GM08714 (cell line): ENCODE data around the gene ARL8A.

Source experiments
- H3K4me3 ChIP-seq: fragments of 200-500 bp; sonication (Bioruptor generic); 2 replicates; pipeline ENCODE4 v1.5.1; 2014; ENCODE audit warnings: mild to moderate bottlenecking, low read length, inconsistent platforms
- ZNF274 ChIP-seq: IDR thresholded peaks from 2 replicates; pipeline ENCODE4 v1.6.1; 2012; ENCODE audit warnings: mild to moderate bottlenecking, low read depth, low read length

Gene ARL8A

DNA sequence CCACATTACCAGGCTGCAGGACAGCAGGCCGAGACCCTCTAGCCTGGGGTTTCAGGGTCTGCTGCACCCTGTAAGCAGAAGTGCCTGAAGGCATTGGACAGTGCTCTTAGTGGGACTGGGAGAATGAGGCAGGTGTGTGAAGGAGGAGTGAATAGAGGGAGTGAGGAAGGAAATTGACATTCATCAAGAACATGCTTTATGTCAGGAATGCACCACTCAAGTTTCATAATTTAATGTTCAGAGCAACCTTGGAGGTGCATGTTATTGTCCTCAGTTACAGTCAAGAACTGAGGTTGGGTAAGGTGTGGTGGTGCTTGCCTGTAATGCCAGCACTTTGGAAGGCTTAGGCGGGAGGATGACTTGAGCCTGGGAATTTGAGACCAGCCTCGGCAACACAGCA, 33.6 kb downstream of the ARL8A start:
- TF ChIP-seq ZNF274, result no peak
- no peak overlapping the region for H3K4me3 ChIP-seq

DNA sequence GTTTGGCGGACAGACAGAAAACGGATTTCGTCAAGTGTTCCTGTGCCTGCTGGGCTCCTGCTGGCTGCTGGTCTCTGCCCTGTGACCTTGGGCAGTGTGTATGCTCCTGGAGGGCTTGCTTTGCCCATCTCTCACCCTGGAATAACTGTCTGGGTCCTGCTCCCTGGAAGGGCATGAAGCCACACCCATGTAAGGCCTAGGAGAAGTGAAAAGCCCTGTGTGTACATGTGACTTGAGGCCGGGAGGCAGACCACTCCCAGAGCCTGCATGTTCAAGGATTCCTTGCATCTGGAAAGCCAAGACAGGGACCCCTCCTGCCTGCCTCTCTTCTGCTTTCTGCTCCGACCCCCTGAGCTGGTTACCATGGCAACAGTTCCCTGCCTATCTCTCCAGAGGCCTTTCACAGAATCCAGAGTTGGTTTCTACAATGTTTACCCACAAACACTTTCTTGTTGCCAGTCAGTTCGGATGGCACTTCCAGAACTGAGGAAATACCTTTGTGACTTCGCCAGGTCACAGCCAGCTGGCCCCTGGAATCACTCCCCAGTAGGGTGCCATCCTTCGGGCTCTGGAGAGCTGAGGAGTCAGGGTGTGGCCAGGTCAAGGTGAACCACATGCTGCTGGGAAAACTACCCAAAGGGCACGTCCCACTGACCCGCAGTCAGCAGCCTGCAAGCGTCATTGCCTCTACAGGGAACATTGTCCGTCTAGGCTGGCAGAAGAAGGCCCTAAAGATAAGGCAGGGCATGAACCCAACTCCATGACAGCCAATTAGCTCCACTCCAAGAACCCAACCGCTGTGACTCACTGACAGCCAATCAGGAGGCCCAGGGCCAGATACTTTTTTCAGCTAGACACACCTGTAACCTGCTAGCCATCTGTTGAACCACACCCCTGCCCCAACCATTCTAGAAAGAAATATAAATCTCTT, 36.5 kb downstream of the ARL8A start:
- TF ChIP-seq ZNF274, result no peak
- H3K4me3 ChIP-seq, result no peak overlapping the region

DNA sequence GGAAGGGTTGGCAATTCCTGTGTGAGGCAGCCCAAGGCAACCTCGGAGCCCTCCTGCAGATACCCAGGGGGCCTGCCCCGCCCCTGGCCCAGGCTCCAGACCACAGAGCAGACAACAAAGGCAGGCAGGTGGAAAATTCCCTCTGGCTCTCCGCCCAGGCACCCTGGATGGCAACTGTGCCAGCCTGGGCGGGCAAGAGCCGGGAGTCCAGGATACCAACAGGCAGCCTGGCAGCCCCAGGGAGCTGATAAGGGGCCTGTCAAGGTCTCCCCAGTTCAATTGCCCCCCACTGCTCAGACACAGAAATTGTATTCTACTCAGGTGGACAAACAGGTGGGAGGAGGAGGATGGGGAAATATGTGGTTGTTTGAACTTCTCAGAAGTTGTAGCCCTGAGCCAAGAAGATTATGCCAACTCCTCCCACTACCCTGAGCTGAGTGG, 37.2 kb downstream of the ARL8A start:
- TF ChIP-seq ZNF274, result no peak
- no peak overlapping the region for H3K4me3 ChIP-seq

DNA sequence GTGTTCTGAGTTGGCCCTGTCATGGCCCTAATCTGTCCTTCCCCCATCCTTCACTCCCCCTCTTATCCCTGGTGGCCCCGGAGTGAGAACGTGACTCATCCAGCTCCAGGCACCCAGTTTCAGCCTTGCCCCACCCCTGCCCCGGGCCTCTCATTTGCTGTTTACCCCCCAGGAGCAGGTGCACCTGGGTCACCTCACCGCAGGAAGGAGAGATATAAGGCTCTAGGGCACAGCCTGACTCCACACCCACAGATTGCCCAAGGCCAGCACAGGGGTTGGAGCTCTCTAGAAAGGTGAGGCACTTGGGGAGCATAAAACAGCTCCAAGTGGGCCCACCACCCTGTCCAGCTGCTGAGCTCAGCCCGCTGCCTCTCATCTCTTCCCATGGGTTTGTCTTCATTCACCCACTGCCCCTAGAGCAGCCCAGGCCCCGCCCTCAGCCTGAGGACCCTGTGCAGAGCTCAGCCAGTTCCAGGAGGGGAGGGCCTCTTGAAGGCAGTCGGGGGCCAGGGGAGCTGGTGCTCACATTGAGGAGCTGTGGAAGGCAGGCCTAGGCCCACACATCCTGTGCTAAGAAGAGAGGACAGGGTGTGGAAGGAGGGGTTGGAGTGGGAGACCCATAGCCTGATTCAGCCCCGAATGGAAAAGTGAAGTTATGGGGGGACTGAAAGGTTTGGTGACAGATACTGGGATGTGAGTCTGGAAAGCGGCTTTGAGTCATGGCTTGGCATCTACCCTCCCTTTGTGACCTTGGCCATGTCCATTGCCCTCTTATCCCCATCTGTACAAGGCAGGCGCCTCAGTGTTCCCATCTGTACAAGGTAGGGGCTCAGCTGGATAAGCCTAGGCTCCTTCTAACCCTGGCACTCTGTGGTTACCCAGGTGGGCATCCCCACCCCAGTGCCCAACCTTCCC, 37.9 kb downstream of the ARL8A start:
- TF ChIP-seq ZNF274, result no peak
- no peak overlapping the region for H3K4me3 ChIP-seq

DNA sequence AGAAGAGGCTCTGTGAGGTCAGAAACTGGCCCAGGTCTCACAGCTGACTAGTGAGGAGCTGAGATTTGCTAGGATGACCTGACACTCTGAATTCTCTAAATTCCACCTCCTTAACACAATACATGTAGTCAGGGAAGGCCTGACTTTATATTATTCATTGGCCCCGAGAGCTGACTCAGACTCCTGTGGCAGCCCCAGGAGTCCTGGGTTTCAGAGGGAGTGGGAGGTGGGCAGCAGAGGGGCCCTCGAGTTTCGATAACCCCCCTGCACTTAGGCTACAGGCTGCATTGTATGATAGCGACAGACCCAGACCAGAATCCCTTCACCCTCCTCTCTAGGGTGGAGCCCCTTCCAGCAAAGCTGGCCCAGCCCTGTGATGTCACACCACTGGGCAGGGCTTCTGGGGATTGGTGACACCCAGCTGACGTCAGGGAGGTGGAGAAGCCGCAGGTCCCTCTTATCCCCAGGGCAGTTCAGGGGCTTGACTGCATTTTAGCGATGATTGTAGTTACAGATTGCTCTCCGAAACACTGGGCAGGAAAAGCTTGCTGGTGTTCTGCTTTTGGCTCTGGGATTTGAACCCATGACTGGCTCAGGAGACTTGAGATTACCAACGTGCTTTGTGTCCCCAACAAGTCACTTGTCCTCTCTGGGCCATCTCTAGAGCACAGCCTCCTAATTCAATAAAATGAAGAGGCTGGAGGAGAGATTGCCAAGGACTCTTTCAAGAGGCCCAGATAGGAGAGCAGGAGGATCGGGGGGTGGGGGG, 38.8 kb downstream of the ARL8A start:
- no peak overlapping the region for H3K4me3 ChIP-seq
- TF ChIP-seq ZNF274, result no peak

DNA sequence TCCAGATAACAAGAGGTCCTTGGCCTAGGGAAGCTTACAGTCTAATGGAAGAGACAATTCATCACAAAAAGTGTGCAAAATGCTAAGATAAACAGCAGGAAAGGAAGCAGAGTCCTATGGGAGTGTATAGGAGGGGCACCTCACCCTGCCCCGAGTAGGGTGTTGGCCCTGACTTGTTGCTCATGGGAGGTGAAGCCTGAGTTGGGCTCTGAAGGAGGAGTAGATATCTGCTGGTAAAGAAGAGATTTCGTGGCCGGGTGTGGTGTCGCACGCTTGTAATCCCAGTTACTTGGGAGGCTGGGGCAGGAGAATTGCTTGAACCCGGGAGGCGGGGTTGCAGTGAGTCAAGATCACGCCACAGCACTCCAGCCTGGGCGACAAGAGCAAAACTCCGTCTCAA, 40.5 kb downstream of the ARL8A start:
- H3K4me3 ChIP-seq, result no peak overlapping the region
- TF ChIP-seq ZNF274, result no peak

DNA sequence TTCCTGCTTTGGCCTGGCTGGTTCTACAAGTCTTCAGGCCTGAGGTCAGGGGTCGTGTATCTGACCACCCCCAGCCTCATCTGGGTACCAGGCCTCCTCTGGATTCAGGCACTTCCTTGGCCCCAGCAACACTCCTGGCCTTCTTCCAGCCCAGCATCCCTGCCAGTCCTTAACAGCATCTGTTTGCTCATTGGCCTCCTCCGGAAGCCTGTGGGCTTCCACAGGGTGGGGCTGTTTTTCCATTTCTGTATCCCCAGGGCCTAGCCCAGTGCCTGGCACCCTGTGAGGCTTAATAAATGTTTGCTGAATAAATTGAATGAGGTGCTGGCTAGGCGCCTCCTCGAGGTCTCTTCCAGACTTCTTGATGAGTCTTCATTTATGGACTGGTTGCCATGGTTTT, 43.4 kb downstream of the ARL8A start:
- TF ChIP-seq ZNF274, result no peak
- no peak overlapping the region for H3K4me3 ChIP-seq

DNA sequence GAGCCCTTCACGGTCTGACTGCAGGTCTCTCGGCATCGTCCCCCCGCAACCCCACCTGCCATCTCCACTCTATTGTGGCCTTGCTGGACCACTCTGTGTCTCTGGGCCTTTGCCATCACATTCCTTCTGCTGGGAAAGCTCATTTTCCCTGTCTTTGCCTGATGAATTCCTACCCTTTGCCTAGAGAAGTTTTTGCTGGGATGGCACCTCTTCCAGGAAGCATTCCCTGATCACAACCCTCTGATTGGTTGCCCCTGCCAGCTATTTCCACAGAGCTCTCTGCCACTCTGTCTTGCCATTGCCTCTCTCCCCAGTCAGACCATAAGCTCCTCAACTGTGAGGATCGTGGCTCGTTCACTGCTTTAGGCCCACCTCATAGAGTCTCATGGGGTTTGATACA, 50.7 kb downstream of the ARL8A start:
- TF ChIP-seq ZNF274, result no peak

DNA sequence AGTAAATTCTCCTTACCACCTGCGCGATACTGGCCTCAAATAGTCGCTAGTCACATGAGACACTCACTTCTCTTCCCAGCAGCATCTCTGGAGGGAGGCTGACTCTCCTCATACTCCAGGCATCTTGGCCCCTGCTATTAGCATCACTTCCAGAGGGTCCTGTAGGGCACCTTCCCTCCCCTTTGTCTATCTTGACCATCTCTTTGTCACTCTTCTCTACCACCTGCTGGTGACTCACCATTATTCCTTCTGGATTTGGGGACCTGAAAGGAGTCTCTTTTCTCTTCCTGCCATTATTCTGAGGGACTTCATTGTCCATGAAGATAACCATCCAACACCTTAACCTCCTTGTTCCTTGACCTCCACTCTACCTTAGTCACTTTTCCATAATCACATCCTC, 53.5 kb downstream of the ARL8A start:
- no peak overlapping the region for H3K4me3 ChIP-seq
- no peak for TF ChIP-seq ZNF274

More for the DNA sequence above, 50.7 kb downstream of the ARL8A start:
- no peak overlapping the region for H3K4me3 ChIP-seq

DNA sequence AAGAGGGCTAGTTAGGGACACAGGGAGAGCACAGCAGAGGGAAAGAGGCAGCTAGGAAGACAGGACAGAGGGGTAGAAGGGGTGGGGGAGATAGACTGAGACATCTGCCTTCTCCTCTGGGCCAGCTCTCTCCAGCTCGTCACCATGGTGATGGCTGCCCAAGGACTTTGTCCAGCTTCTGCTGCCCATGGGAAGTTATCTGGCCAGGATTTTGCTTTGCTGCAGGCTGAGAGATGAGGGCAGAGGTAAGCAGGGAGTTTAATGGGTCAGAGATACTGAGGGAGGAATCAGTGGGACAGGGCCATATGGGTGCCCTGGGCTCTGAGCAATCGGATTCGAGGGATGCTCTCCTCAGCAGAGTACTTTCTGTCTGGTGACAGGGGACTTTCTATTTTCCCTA, 56.3 kb downstream of the ARL8A start:
- no peak overlapping the region for H3K4me3 ChIP-seq
- no peak for TF ChIP-seq ZNF274

DNA sequence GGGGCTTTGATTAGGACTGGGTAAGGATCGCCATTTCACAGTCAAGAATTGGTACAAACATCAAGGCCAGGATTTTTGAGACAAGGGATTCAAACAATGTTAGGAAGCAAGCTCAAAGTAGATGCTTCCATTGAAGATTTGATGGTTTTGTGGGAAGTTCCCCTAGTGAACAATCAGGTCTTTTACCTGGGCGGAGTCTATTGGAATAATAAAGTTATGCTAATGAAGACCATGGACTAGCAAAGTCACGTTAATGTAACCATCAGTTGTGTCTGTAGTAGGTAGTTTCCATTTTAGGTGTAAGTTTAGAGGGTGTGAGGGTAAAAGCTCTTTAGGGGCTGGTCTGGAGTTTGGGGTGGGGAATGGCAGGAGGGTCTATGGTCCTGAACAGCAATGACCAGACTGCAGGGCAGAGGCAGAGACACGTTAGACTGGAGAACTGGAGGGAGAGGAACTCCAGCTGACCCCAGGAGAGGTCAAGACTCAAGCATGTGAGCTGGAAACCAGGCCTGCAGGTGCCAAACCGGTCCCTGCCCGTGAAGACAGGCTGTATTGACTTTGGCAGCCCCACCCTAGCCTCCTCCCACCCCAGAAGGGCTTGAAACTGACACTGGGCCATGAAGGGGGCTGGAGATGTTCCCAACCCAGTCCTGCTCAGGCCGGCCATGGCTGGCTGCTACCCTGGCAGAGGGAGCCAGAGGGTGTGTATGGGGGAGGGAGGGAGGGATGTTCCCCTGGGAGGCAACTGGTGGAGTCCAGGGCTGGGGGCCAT, 57.8 kb downstream of the ARL8A start:
- no peak for TF ChIP-seq ZNF274
- no peak overlapping the region for H3K4me3 ChIP-seq

DNA sequence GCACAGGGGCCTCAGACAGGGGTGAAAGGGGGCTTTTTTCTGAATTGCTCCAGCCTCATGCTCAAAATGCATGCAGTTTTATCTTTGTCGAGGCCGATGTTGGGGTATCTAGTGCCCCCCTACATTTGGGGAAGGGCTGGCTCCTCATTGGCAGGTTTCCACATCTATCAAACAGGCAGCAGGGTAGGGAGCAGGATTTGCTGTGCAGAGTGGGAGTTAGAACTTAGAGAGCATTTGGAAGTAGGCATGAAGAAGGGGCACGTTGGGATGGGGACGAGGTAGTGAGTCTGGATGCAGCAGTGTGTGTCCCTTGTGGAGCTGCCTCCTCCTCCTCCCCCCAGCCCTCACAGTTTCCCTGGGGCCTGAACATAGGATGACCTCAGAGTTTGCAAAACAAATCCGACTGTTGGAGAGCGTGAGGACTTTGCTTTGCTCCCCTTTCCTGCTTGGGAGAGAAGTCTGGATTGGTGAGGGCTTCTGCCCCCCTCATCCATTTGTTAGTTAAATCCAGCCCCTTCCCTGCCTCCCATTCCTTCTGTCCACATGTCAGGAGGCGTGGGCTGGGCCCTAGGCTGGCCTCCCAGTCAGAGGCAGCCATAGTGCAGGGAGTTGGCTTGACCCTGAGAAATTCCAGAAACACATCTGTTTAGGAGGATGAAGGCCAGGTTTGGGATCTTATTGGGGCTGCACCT, 58.7 kb downstream of the ARL8A start:
- no peak for TF ChIP-seq ZNF274
- H3K4me3 ChIP-seq, result no peak overlapping the region
